Neuronal stem cell (in vitro differentiated cells): ENCODE data around the gene FZD10.

Experiments
- DNase-seq: peaks from one replicate; pipeline ENCODE4 v3.0.0-alpha.2; 2013; ENCODE audit warnings: low spot score
- H2AFZ ChIP-seq: one replicate; pipeline ENCODE4 v1.6.1; 2013; ENCODE audit warnings: mild to moderate bottlenecking, low read length, inconsistent platforms
- H2AK5ac ChIP-seq: 2 replicates; pipeline ENCODE4 v1.6.1; 2013; ENCODE audit warnings: low read depth, mild to moderate bottlenecking, inconsistent platforms, low read length, moderate library complexity, mixed read lengths
- H2BK120ac ChIP-seq: 2 replicates; pipeline ENCODE4 v1.6.1; 2013; ENCODE audit warnings: low read depth, mild to moderate bottlenecking, inconsistent platforms, low read length, moderate library complexity, mixed read lengths
- H2BK12ac ChIP-seq: one replicate; pipeline ENCODE4 v1.6.1; 2013; ENCODE audit warnings: low read length, inconsistent platforms
- H2BK15ac ChIP-seq: 2 replicates; pipeline ENCODE4 v1.6.1; 2013; ENCODE audit warnings: mild to moderate bottlenecking, low read length, inconsistent platforms, mixed read lengths
- H2BK5ac ChIP-seq: one replicate; pipeline ENCODE4 v1.6.1; 2013; ENCODE audit warnings: inconsistent platforms, mild to moderate bottlenecking, low read length, moderate library complexity
- H3K14ac ChIP-seq: one replicate; pipeline ENCODE4 v1.6.1; 2013; ENCODE audit warnings: low read length, inconsistent platforms
- H3K18ac ChIP-seq: 2 replicates; pipeline ENCODE4 v1.6.1; 2013; ENCODE audit warnings: low read length, inconsistent platforms
- H3K23ac ChIP-seq: 2 replicates; pipeline ENCODE4 v1.6.1; 2013; ENCODE audit warnings: low read depth, mild to moderate bottlenecking, mixed read lengths, low read length, inconsistent platforms; ENCODE audit not compliant: poor library complexity
- H3K27ac ChIP-seq: replicated peaks from 3 replicates; pipeline ENCODE4 v1.5.1; 2013; ENCODE audit warnings: low read length, inconsistent platforms
- H3K27me3 ChIP-seq, 3 experiments: 2 replicates each; pipeline ENCODE4 v1.6.1; 2013; ENCODE audit warnings: low read length in 3 of 3, mild to moderate bottlenecking in 2 of 3, inconsistent platforms in 1 of 3, low read depth in 1 of 3, mixed read lengths in 1 of 3, moderate library complexity in 1 of 3; ENCODE audit not compliant: control insufficient read depth in 3 of 3, insufficient read depth in 3 of 3
- H3K36me3 ChIP-seq, 2 donors: replicated peaks in 1 of 2; 2 replicates each; pipeline ENCODE4 v1.6.1; 2013; ENCODE audit warnings: low read length in 2 of 2; ENCODE audit not compliant: control insufficient read depth in 2 of 2, insufficient read depth in 2 of 2
- H3K4ac ChIP-seq: 2 replicates; pipeline ENCODE4 v1.6.1; 2013; ENCODE audit warnings: inconsistent platforms, mild to moderate bottlenecking, low read length, moderate library complexity
- H3K4me1 ChIP-seq, 2 donors: 1 replicate in 1 of 2; 2 replicates in 1 of 2; pipeline ENCODE4 v1.6.1; 2013; ENCODE audit warnings: low read length in 2 of 2, low read depth in 1 of 2; ENCODE audit not compliant: control insufficient read depth in 2 of 2, insufficient read depth in 1 of 2
- H3K4me2 ChIP-seq: one replicate; pipeline ENCODE4 v1.6.1; 2013; ENCODE audit warnings: mild to moderate bottlenecking, low read length, inconsistent platforms; ENCODE audit not compliant: insufficient read depth, poor library complexity, severe bottlenecking
- H3K4me3 ChIP-seq, 2 donors: 2 replicates each; pipeline ENCODE4 v1.5.1; 2013; ENCODE audit warnings: low read length in 2 of 2, mild to moderate bottlenecking in 2 of 2, inconsistent platforms in 1 of 2, moderate library complexity in 1 of 2
- H3K79me1 ChIP-seq: one replicate; pipeline ENCODE4 v1.6.1; 2013; ENCODE audit warnings: low read depth, mild to moderate bottlenecking, inconsistent platforms, low read length, moderate library complexity
- H3K9ac ChIP-seq: one replicate; pipeline ENCODE4 v1.6.1; 2013; ENCODE audit warnings: mild to moderate bottlenecking, low read depth, low read length, inconsistent platforms; ENCODE audit not compliant: poor library complexity
- H3K9me3 ChIP-seq, 2 donors: replicated peaks in 1 of 2; 2 replicates each; pipeline versions ENCODE3 to v1.6.1; 2013; ENCODE audit warnings: low read length in 2 of 2, mild to moderate bottlenecking in 2 of 2, inconsistent platforms in 1 of 2, low read depth in 1 of 2, mixed read lengths in 1 of 2, moderate library complexity in 1 of 2; ENCODE audit not compliant: control insufficient read depth in 2 of 2, insufficient read depth in 1 of 2
- H4K8ac ChIP-seq: one replicate; pipeline ENCODE4 v1.6.1; 2013; ENCODE audit warnings: low read depth, mild to moderate bottlenecking, inconsistent platforms, low read length, moderate library complexity
- H4K91ac ChIP-seq: one replicate; pipeline ENCODE4 v1.6.1; 2013; ENCODE audit warnings: low read length, low read depth, mild to moderate bottlenecking, inconsistent platforms; ENCODE audit not compliant: poor library complexity
- WGBS, 2 donors: extraction: QIAGEN DNeasy Blood & Tissue Kit; methylation state at CpG; one replicate each; pipeline ENCODE4 v1.1.7; 2013; ENCODE audit warnings: missing lambda C conversion rate in 2 of 2, mixed read lengths in 1 of 2; ENCODE audit not compliant: insufficient read length in 2 of 2, insufficient replicate concordance in 1 of 2; ENCODE audit errors: extremely low coverage in 2 of 2; 5-methylcytosine and 5-hydroxymethylcytosine counted together

FZD10 gene

GRCh38 chr12:130185455-130186391 lies 23.5 kb downstream of the FZD10 start:
- Histone ChIP-seq H3K14ac (peak overlapping the region; percentile 60), H4K8ac (peak overlapping the region; percentile 75), H3K4me1 (no peaks in the 10 kb centered on the region), H2BK120ac (no peak overlapping the region), H3K9me3 (no peaks in the 10 kb centered on the region), H3K23ac (no peak overlapping the region), H3K9ac (peak overlapping the region; percentile 15), H3K4me3 (no peak overlapping the region), H3K18ac (peak overlapping the region; percentile 5), H3K27ac (no peak overlapping the region), H2BK12ac (no peak overlapping the region), H4K91ac (no peak overlapping the region), H3K79me1 (no peaks in the 10 kb centered on the region), H2AFZ (no peak overlapping the region), H3K27me3 (no peaks in the 10 kb centered on the region), H2AK5ac (no peak overlapping the region), H3K4me2 (no peak overlapping the region), H2BK15ac (no peak overlapping the region), H2BK5ac (peak overlapping the region; percentile 60), H3K36me3 (no peaks in the 10 kb centered on the region), H3K4ac (no peak overlapping the region)
- no CpG with 5 or more reads among the region's 30 CpGs for WGBS, 2 donors
- no peak for DNase-seq

GRCh38 chr12:130186651-130187268 lies 24.5 kb downstream of the FZD10 start:
- no peak for DNase-seq
- Histone ChIP-seq H4K8ac (no peak overlapping the region), H3K4me2 (no peak overlapping the region), H2AFZ (peak overlapping the region; percentile 49), H3K27ac (no peak overlapping the region), H2AK5ac (no peak overlapping the region), H2BK5ac (peak overlapping the region; percentile 2), H3K79me1 (no peaks in the 10 kb centered on the region), H2BK120ac (no peak overlapping the region), H3K27me3 (no peaks in the 10 kb centered on the region), H3K9me3 (no peaks in the 10 kb centered on the region), H3K23ac (no peak overlapping the region), H3K9ac (no peak overlapping the region), H3K14ac (no peak overlapping the region), H3K4me3 (no peak overlapping the region), H3K4me1 (no peaks in the 10 kb centered on the region), H3K36me3 (no peaks in the 10 kb centered on the region), H4K91ac (no peak overlapping the region), H3K4ac (no peak overlapping the region), H3K18ac (peak overlapping the region; percentile 44), H2BK12ac (no peak overlapping the region), H2BK15ac (no peak overlapping the region)
- WGBS, 2 donors, result no CpG with 5 or more reads among the region's 13 CpGs

GRCh38 chr12:130192642-130193345 lies 30.5 kb downstream of the FZD10 start:
- Histone ChIP-seq H2BK15ac (no peak overlapping the region), H2BK120ac (no peak overlapping the region), H3K4me2 (no peak overlapping the region), H3K79me1 (no peaks in the 10 kb centered on the region), H3K23ac (no peak overlapping the region), H3K36me3 (no peaks in the 10 kb centered on the region), H4K8ac (no peak overlapping the region), H3K18ac (peak overlapping the region; percentile 12), H3K9ac (no peak overlapping the region), H3K27me3 (peaks cover 0 to 2% (median 0%) of the 10 kb centered on the region in 3 experiments), H2AK5ac (no peak overlapping the region), H2BK12ac (peak overlapping the region; percentile 47), H4K91ac (no peak overlapping the region), H3K14ac (no peak overlapping the region), H3K9me3 (no peaks in the 10 kb centered on the region), H3K4ac (no peak overlapping the region), H2BK5ac (no peak overlapping the region), H2AFZ (no peak overlapping the region), H3K4me1 (peaks cover 0 to 9% of the 10 kb centered on the region in 2 donors), H3K27ac (no peak overlapping the region), H3K4me3 (no peak overlapping the region)
- no CpG with 5 or more reads among the region's 19 CpGs for WGBS, 2 donors
- DNase-seq, result no peak

- no CpG with 5 or more reads among the region's 10 CpGs for WGBS, 2 donors
- Histone ChIP-seq H4K8ac (no peak overlapping the region), H3K23ac (no peak overlapping the region), H2BK5ac (no peak overlapping the region), H2AFZ (no peak overlapping the region), H3K27ac (peak overlapping the region; percentile 16), H4K91ac (no peak overlapping the region), H3K14ac (no peak overlapping the region), H3K79me1 (no peaks in the 10 kb centered on the region), H2BK12ac (no peak overlapping the region), H3K36me3 (no peaks in the 10 kb centered on the region), H3K9me3 (no peaks in the 10 kb centered on the region), H2BK15ac (no peak overlapping the region), H3K27me3 (peaks cover 0 to 2% (median 0%) of the 10 kb centered on the region in 3 experiments), H3K18ac (no peak overlapping the region), H3K4me1 (peaks cover 0 to 9% of the 10 kb centered on the region in 2 donors), H2BK120ac (no peak overlapping the region), H3K4ac (no peak overlapping the region), H3K4me3 (no peak overlapping the region), H3K9ac (no peak overlapping the region), H2AK5ac (no peak overlapping the region), H3K4me2 (peak overlapping the region; percentile 29)
- no peak for DNase-seq
Measured at GRCh38 chr12:130194154-130194553, 31.9 kb downstream of the FZD10 start.
